Measurements from ENCODE around the gene DNAH17.

Gene DNAH17

DNA sequence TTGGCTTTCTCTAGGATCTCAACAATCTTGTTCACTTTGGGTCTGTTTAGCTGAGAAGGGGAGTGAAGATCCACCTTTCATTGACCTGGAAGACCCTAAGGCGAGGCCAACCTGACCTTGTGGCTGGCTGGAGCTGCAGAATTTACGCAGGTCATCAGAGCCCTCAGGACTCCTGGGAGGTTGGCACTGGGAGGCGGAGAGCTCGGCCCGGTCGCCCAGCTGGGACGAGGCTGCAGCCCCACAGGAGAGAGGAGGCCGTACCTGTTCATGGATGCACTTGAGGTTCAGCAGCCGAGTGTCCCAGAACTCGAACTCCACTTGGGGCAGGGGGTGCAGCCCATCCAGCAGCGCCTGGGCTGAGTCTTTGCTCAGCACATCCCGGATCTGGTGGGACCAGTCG is 5.9 kb downstream of the DNAH17 start:
- DNase-seq, result no peak

DNA sequence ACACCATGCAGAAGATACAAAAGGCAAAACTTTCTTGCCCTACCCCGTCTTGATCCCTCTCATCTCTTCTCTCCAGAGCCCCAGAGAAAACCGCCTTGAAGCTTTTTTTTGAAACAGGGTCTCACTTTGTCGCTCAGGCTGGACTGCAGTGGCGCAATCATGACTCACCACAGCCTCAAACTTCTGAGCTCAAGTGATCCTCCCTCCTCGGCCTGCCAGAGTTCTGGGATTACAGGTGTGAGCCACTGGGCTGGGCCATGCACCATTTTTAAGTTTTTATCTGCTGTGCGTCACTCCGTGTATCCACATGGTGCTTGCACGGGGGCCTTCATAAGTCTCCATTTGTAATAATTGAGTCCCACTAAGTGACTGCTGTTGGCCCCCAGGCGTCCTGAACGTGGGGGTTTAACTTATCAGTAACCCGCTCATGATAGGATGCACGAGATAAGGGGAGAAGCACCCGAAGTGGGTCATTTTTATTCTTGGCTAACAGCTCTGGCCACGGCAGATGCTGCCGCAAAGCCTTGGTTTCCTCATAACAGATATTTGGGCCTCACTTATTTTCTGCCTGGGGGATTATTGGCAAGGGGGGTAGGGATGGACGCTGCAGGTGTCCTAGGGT is 8.6 kb downstream of the DNAH17 start:
- no peak for DNase-seq

DNA sequence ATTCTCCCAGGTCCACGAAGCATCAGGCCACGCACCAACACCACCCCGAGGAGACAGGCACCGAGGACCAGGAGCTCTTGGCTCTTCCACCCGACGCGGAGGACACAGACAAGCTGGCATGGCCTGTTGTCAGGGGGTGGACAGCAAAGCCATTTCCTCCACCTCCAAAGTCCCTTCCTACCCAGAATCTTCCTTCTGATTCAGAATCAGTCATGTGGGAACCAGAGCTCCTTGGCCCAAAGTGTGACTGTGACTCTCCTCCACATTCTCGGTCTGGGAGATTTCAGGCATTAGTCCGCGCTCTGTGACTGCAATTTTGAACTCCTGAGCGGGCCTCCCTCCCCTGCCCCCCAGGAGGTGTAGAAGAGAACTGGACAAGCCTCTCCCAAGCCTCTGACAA is 9.2 kb downstream of the DNAH17 start:
- no peak for DNase-seq

DNA sequence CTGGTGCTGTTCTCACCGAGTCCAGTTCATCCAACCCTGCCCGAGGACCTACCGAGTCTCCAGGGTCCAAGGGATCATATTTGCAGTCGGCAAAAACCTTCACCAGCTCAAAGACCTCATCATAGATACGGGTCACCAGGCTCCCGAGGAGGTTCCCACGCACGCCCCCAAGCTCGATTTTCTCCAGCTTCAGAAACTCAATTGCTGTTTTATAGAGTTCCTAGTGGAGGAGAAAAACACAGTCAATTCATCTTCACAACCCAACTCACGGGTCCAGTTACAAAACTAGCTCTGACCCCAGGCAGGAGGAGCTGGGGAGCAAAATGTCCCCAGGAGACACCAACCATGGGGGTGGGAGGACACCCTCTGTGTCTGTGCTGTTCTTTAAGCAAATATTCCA is 10.2 kb downstream of the DNAH17 start:
- no peak for DNase-seq

DNA sequence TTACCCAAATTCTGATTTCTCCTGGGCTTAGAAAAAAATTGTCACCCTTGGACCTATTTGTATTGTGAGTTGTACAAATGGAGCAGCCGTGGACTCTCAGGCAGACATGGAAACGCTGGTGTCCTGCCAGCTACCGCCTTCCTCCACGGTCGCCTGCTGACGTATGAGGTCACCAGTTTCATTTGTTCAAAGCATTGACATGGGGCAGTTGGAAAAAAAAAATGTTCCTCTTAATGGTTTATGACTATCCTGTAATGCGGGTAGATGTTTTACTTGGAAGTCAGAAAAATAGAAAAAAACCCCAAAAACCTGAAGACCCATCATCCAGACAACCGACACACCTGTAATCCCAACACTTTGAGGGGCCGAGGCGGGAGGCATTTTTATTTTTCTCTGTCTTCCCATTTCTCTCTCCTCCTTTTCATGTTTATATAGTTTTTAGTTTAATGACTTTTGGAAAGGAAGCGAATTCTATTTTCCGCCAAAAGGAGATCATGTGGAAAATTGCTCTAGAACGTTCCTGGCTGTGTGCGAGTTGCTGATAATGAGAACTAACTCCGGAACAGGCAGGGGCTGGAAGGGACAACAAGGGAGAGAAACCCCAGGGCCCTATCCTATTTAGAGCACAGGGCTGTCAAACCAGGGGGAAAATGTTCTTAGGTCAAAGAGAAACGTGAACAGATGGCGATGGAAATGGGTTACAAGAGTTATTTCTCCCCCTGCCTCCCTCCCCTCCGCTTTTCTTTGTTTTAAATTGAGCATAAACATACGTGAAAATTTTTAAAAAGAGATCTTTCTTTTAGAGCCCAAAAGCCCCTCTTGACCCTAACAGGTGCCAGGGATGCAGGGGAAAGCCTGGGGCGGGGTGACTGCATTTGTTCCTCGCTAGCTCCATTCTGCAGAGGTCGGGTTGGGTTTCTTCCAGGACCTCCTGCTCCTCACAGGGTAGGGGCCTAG is 13.7 kb downstream of the DNAH17 start:
- DNase-seq, result no peak

DNA sequence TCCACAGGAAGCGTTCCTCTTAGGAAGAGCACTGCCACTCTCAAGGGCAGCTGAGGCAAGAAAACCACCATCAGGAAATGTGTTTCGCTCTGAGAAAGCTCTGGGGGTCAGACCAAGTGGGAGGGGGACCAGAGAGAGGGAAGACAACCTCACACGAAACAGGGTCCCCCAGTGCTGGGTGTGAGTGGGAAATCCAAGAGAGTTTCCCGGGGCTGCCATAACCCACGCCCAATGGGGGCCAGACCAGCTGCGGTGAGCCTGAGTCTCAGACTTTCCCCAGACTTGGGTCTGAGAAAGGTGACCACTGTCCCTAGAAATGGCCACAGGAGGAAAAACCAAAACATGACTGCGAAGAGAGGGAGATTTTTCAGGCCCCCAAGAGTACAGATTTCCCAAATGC is 14.5 kb downstream of the DNAH17 start:
- DNase-seq, result no peak

DNA sequence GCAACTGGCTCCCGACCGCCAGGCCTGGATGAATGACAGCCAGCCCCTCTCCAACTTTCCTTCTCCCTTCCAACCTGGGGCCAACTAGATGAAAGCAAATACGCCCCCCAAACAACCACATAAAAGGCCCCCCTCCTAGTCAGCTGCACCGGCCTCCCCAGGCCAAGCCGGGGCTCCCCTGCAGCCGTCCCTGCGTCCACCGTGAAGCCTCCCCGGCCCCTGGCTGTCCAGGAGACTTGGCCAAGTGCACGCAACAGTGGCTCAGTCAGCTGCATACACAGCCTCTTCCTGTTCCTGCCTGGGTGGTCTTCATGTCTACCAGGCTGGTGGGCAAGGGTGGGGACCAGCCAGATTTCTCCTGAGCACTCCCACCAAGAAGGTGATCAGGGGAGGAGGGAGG is 16.0 kb downstream of the DNAH17 start:
- DNase-seq, result no peak

DNA sequence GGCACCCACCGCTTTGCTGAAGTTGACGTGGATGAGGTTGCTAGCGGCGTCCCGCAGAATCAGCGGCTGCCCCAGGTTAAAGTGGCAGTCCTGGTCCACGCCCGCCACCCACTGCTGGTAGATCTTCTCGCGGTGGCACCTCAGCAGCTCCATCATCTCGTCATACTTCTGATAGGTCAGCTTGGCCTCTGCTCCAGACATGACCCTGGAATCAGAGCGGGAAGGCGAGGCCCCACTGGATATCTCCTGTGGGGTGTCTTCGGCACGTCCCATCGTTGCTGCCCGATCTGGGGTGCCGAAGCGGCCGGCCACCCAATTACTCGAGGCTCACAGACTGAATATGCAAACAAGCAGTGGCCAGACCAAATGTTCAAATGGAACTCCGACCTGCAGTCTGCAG is 16.5 kb downstream of the DNAH17 start:
- DNase-seq, result no peak

DNA sequence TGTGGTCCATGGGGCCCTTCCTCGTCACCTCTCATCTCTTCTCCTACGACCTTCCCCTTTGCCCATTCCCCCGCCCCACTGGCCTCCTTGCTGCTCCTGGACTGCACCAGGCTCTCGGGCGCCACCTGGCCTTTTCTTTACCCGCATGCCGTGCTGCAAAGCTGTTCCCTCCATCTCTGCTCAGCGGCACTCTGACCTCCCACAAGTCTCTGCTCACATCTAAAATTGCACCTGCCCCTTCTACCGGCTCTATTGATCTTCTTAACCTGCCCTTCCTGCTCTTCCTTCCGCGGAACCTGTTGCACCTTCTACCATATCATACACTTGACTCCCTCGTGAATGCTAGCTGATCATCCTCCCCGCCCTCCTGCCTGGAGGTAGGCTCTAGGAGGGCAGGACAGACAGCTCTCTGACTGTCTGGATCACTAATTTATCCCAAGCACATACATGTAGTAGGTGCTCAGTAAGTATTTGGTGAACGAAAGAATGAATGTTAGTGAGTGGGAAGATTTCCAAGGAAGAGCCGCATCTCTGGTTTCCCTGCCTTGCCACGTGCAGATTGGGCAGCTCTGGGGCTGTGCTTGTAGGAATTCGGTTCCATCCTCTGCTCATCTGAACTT is 17.3 kb downstream of the DNAH17 start:
- peak; percentile 16 for DNase-seq

DNA sequence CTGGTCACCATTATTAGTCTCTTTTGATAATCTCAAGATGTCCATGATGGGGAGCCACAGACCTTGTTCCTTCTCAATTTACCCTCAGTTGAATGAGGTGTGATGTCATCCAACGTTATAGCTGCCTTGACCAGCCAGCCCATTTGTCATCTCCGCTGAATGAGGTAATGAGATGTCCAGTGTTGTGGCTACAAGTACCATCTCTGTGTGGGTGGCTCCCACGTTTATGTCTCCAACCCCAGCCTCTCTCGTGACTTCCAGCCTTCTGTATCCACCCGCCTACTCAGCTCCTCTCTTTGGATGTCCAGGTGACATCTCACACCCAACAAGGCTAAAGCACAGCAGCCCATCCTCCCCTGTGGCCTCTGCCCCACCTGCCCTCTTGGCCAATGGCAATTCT is 18.2 kb downstream of the DNAH17 start:
- DNase-seq, result no peak

DNA sequence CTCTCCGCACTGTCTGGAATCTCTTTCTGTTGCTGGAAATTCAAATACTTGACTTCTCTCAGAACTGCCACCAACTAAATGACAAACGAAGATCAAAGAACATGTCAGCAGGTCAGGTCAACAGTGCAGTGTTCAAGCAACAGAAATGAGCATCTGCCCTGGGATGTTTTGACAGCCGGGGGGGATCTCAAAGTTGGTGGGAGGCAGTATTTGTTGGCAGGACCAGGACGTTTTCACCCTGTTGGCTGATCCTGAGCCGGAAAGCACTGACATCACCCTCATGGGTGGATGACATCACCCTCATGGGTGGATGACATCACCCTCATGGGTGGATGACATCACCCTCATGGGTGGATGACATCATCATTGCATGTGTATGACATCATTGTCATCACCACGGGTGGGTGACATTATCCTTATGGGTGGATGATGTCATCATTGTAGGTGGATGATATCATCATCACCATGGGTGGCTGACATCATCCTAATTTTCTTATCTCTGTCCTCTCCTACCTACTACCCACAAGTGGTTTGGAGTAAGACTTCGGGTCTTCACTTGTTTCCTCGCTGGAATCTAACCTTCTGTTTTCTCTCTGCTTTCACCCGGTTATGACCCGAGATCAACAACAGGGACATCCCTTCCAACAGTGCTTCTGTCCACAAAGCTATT is 18.9 kb downstream of the DNAH17 start:
- DNase-seq, result no peak

DNA sequence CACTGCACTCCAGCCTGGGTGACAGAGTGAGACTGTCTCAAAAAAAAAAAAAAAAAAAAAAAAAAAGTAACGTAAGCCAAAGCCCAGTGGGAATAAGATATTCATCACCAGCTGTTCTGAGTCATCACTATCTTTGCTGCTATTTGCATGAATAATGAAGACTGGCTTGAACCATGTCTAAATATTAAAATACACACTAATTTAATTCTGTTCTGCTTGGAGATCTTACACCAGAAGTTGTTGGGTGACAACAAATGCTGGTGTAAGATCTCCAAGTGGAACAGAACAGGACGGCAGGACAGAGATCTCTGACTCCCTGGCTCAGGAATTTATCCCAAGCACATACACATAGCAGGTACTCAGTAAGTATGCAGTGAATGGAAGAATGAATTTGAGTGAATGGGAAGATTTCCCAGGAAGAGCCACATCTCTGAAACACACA is 19.6 kb downstream of the DNAH17 start:
- DNase-seq, result no peak

DNA sequence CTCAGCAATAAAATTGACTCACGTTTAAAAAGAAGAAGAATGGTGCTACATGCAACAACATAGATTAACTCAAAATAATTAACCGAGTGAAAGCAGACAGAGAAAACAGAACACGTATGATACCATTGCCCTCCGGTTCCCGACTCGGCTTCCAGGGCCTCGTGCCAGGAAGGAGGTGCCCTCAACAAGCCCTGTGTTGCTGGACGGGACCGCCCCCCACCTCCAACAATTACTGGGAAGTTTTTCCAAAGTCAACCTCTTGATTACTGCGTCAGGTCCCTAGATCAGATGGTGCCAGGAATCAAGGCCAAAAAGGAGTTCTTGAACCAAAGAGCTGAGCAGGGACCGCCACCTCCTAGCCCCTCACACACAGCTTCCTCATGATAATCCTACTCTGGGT is 20.4 kb downstream of the DNAH17 start:
- DNase-seq, result no peak

DNA sequence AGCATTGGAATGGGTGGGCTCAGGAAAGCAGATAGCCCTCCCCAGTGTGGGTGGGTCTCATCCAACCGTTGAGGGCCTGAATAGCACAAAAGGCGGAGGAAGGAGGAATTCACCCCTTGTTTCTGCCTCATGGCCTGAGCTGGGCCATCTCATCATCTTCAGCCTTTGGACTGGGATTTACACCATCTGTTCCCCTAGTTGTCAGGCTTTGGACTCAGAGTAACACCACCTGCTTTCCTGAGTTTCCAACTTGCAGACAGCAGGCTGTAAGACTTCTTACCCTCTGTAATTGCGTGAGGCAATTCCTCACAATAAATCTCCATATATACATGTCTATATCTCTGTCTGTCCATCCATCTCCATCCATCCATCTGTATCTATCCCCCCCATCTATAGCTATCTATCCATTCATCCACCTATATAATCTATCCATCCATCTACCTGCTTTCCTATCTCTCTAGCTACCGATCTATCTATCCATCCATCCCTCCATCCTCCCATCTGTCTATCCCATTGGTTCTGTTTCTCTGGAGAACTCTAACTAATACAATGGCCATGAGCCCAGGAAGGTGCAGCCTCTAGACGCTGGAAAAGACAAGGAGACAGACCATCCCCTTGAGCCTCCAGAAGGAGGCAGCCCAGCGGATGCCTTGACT is 21.3 kb downstream of the DNAH17 start:
- DNase-seq, result no peak

DNA sequence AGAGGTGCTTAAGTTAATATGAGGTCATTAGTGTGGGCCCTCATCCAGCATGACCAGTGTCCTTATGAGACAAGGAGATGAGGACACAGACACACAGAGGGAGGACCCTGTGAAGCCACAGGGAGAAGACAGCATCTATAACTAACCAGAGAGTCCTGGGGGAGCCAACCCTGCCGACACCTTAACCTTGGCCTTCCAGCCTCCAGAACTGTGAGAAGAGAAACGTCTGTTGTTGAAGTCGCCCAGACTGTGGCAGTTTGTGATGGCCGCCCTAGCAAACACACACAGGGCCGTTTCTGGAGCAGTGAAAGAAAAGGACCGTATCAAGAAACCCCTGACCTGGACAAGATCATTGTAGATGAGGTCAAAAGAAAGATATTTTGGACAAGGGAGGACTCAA is 26.7 kb downstream of the DNAH17 start:
- DNase-seq, result no peak

DNA sequence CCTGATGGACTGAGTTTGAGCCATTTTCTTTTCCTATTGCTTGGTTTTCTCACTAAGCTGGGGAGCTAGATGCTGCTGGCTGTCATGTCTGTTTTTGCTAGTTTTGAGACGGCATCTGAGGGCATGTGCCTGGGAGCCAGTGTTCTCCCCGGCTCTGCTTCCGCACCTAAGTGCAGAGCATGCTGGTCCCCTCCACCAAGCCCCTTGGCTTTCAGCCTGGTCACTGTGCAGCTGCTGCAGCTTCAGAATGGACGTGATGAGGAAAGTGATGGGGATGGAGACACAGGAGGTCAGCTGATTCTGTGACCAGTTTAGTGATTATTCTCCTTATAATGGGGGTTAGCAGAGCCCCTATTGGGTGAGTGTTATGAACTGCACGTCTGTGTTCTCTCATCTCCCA is 28.5 kb downstream of the DNAH17 start:
- no peak for DNase-seq

DNA sequence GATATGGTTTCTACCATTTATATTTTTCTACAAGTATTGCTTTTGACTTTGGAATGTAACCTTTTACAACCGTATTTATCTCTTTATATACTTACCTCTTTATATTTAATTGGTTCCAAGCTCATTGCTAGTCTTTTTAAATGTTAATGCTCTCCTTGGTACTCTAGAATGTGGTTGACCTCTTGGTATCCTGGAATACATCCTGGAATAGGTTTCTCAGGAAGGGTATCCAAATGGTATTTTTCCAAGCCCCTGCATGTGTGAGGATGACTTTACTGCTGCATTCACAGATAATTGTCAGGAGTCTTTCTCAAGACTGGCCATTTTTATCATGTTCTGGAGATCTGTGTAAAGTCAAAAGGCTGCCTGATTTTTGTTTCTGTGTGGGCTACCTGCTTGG is 30.2 kb downstream of the DNAH17 start:
- DNase-seq, result no peak

DNA sequence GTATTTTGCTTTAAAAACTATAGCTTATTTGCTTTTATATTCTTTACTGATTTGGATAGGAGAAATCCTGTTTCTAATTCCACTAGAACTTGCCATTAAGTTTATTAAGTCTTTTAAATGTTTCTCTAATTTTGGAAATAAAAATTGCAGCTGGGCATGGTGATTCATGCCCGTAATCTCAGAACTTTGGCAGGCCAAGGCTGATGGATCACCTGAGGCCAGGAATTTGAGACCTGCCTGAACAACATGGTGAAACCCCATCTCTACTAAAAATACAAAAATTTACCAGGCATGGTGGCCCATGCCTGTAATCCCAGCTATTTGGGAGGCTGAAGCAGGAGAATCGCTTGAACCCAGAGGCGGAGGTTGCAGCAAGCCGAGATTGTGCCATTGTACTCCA is 30.7 kb downstream of the DNAH17 start:
- DNase-seq, result no peak

DNA sequence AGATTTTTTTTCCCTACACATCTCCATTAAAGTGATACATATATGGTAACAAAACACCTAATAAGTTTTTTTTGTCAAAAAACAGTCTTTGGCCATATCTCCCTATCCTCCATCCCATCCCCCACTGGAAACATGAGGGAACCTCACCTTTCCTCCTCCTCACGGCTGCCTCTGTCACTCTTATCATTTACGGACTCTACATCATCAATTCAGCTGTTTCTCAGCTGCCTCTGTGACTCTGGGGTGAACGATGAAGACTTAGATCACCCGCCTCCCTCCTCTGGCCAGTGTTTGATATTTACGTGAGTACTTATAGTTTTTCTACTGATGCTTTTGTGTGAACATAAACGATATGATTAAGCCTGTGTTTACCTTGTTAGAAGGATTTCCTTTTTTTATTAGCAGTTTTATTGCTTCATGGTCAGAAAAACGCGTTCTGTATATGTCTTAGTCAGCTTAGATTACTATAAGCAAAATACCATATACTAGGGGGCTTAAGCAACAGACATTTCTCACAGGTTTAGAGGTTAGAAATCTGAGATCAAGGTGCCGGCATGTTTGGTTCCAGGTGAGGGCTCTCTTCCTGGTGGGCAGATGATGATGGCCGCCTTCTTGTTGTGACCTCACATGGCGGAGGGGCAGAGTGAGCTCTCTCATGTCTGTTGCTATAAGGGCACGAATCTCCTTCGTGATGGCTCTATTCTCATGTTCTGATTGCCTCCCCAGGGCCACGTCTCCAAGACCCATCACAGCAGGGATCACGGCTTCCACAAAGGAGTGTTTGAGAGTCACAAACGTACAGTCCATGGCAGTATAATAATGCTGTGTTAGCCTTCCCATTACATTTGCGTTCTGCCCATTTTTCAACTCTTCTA is 32.1 kb downstream of the DNAH17 start:
- DNase-seq, result no peak

DNA sequence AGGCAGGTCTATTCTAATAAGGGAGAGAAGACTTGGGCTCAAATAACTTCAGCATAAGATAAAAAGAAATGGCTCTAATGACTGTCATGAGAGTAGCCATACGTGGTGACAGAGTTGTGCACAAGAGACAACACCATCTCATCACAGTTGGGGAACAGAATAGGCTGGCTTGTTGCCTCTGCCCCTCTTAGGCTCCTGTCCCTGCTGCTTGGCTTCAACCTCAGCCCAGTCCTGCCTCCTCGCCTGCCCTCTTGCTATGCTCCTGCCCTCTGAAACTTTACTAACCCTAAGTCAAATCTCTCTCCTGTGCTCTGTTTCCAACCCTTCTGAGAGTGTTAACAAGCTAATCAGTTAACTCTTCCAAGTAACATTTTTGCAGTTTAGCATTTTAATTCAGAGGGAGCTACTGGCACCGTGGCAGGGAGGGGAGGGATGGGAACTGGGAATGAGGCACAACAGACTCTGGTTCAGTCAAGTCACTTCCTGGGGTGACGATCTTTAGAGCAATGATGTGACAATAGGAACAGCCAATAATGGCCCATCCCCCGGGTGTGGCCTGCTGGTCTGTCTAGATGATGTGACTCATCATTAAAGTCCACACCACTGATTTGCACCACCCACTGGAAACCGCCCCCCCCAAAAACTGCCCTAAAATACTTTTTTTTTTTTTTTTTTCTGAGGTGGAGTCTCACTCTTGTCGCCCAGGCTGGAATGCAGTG is 35.5 kb downstream of the DNAH17 start:
- no peak for DNase-seq

DNA sequence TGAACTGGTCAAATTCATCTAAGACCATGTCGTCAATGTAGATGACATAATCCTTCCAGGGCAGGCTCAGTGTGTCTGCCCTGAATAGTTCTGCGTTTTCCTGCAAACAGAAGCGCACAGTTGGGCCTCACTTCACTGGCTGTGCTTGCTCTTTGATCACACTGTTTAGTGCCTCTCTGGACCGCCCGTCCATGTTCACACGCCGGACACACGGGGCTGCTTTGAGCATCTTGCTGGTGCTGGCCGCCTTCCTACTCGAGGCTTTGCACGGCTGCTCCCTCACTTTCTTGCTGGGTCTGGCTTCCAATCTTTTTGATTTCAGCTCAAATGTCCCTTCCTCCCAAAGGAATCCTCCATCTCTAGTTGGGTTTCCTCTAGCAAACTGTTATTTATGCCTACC is 37.4 kb downstream of the DNAH17 start:
- DNase-seq, result no peak

All from CD4-positive, alpha-beta T cell treated with Interleukin-12 subunit alpha and Interleukin-12 subunit beta, for 1 hour (primary cell).